Activated T-cell treated with anti-CD3 and anti-CD28 coated beads, Interleukin-2, amount 50 U/mL, for 24 hours (primary cell): ENCODE data around the gene TXNDC17.
"Not testable (repeated sequence)": the region's sequence is repeated elsewhere in the genome, so short reads cannot be mapped to it uniquely, and the experiment has no call there.

Source experiments
- DNase-seq: peaks from one replicate; pipeline ENCODE4 v3.0.0-alpha.2; 2020
- H3K27ac Mint-ChIP-seq: 2 replicates; pipeline ENCODE4 v1.8.0; 2020; ENCODE audit warnings: mild to moderate bottlenecking, mixed read lengths
- H3K27me3 Mint-ChIP-seq: 2 replicates; pipeline ENCODE4 v1.8.0; 2020; ENCODE audit warnings: mixed read lengths
- H3K36me3 Mint-ChIP-seq: 2 replicates; pipeline ENCODE4 v1.8.0; 2020; ENCODE audit warnings: low read depth, mixed read lengths
- H3K4me1 Mint-ChIP-seq: 2 replicates; pipeline ENCODE4 v1.8.0; 2020; ENCODE audit warnings: low read depth, mixed read lengths
- H3K4me3 Mint-ChIP-seq: 2 replicates; pipeline ENCODE4 v1.8.0; 2020; ENCODE audit warnings: mild to moderate bottlenecking, moderate library complexity, mixed read lengths
- H3K9me3 Mint-ChIP-seq: 2 replicates; pipeline ENCODE4 v1.8.0; 2020; ENCODE audit warnings: mixed read lengths

The TXNDC17 gene

DNA sequence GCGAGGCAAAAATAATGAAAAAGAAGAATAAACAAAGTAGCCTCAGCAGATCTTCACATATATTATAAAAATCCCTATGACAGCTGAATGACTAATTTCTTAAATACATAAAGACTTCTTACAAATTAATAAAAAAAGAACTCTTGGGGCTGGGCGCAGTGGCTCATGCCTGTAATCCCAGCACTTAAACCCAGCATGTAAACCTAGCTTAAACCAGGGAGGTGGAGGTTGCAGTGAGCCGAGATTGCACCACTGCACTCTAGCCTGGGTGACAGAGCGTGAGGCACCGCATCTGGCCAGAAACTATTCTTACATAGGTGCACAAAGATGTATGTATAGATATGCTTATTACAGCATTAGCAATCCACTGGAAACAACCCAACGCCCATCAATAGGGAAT, 38.4 kb downstream of the TXNDC17 start:
- no peak overlapping the region for H3K27ac Mint-ChIP-seq
- DNase-seq = no peak
- H3K9me3 Mint-ChIP-seq = no peaks in the 10 kb centered on the region
- H3K4me1 Mint-ChIP-seq = peaks cover 9% of the 10 kb centered on the region
- H3K4me3 Mint-ChIP-seq = no peak overlapping the region
- no peaks in the 10 kb centered on the region for H3K36me3 Mint-ChIP-seq
- H3K27me3 Mint-ChIP-seq = peaks cover 46% of the 10 kb centered on the region

DNA sequence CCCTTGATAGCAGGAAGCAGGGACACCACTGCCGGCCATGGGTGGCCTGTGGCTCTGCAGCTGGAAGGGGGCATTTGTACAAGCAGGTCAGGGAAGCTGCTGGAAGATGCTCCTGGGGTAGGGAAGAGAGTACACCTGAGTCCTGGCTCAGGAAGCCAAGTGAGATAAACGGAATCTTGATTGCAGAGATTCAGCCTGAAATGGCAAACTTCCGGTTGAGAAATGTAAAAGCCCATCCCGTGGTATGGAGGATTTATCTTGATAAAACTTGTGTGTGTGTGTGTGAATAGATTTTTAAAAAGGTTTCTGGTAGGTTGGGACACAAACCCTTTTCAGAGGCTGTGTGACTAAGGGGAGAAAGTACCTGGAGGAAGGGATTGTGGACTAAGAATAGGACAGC, 40.3 kb downstream of the TXNDC17 start:
- Mint-ChIP-seq H3K4me1 (peaks cover 9% of the 10 kb centered on the region), H3K9me3 (no peaks in the 10 kb centered on the region), H3K4me3 (no peak overlapping the region), H3K36me3 (no peaks in the 10 kb centered on the region), H3K27me3 (peaks cover 56% of the 10 kb centered on the region), H3K27ac (no peak overlapping the region)
- DNase-seq = no peak

DNA sequence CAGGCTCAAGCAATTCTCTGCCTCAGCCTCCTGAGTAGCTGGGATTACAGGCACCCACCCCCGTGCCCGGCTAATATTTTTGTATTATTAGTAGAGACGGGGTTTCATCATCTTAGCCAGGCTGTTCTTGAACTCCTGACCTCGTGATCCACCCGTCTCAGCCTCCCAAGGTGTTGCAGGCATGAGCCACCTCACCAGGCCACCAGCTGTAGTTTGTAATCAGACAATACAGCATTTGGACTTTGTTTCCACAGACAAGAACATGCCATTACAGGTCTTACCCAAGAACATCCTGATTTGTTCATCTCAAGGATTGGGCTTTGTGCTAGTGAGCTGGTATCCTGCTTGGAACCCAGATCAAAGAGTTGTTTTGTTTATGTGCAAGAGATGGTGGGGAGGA, 40.8 kb downstream of the TXNDC17 start:
- H3K27me3 Mint-ChIP-seq = peaks cover 58% of the 10 kb centered on the region
- no peak overlapping the region for H3K4me3 Mint-ChIP-seq
- H3K4me1 Mint-ChIP-seq = peaks cover 9% of the 10 kb centered on the region

DNA sequence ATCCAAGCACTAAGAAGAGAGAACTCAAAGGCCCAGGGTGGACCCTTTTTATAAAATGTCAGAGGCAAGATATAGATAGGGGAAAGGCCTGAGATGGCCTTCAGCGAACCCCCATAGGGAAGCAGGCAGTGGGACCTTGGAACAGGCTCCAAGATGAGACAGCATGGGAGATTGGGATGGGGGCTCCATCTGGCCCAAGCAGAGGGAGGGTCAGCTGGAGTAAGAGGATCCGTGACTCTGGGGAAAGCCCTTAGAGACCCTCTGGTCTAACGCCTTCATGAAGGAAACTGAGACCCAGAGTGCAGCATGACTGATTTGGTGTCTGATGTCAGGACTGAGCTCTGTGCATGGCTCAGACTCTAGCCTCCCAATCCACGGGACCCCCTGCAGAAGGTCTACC, 41.5 kb downstream of the TXNDC17 start:
- DNase-seq = no peak
- H3K4me1 Mint-ChIP-seq = peaks cover 6% of the 10 kb centered on the region
- H3K9me3 Mint-ChIP-seq = no peaks in the 10 kb centered on the region
- no peaks in the 10 kb centered on the region for H3K36me3 Mint-ChIP-seq
- no peak overlapping the region for H3K27ac Mint-ChIP-seq
- peaks cover 65% of the 10 kb centered on the region for H3K27me3 Mint-ChIP-seq
- H3K4me3 Mint-ChIP-seq = no peak overlapping the region

More for the DNA sequence above, 40.8 kb downstream of the TXNDC17 start:
- DNase-seq = no peak
- no peaks in the 10 kb centered on the region for H3K36me3 Mint-ChIP-seq
- no peaks in the 10 kb centered on the region for H3K9me3 Mint-ChIP-seq
- H3K27ac Mint-ChIP-seq = no peak overlapping the region

DNA sequence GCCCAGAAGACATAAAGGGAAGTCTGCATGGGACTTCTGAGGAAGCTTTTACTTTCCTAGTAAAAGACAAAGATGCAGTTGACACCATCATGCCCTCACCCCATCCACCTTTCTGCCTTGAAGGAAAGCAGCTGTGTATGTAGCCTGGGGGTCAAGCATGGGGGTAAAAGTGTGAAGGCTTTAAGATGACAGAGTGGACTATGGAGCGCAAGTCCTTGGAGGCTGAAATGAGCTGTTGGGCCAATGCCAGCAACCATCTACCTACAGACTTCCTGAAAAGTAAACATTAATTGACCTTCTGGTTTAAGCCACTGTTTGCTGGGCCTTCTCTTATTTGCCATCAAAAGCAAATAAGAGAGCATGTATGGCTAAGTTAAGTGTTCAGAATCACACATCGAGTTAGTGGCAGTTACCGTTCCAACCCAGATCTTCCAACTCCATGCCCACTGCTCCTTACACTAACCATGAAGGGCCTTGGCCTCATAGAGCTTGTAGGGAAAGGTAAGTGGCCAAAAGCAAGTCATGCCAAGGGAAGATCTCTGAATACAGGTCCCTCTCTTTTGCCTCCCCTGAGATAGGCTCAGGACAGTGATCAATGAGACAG, 42.3 kb downstream of the TXNDC17 start:
- no peak for DNase-seq
- no peaks in the 10 kb centered on the region for H3K36me3 Mint-ChIP-seq
- no peak overlapping the region for H3K27ac Mint-ChIP-seq
- H3K9me3 Mint-ChIP-seq = no peaks in the 10 kb centered on the region
- peaks cover 66% of the 10 kb centered on the region for H3K27me3 Mint-ChIP-seq
- H3K4me1 Mint-ChIP-seq = no peaks in the 10 kb centered on the region
- H3K4me3 Mint-ChIP-seq = no peak overlapping the region

DNA sequence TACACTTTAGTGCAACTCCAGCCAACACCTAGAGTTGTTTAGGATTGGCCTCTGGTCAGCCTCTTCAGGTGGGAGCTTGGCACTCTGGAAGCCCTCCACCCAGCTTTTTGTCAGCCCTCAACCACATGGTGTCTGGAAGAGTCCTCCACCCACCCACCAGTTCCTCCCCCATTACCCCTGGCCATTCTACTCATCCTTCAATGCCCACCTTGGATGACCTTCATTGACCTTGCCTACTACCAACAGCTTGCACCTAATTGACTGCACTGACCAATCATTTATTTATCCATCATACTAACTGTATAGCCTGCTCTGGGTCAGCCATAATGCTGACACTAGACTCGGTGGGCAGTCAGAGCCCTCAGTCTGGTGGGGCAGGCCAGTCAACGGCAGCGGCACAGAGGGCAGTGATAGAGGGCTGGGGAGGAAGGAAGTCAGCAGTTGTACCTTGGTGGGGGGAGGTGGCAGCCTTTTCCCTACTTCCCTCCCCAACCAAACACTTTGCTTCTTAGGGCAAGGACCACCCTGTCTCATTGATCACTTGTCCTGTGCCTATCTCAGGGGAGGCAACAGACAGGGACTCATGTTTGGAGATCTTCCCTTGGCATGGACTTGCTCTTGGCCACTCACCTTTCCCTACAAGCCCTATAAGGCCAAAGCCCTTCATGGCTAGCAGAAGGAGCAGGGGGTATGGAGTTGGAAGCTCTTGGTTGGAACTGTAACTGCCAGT, 43.0 kb downstream of the TXNDC17 start:
- Mint-ChIP-seq H3K36me3 (no peaks in the 10 kb centered on the region), H3K4me1 (no peaks in the 10 kb centered on the region), H3K9me3 (no peaks in the 10 kb centered on the region), H3K27ac (no peak overlapping the region), H3K4me3 (no peak overlapping the region), H3K27me3 (peaks cover 59% of the 10 kb centered on the region)
- no peak for DNase-seq

DNA sequence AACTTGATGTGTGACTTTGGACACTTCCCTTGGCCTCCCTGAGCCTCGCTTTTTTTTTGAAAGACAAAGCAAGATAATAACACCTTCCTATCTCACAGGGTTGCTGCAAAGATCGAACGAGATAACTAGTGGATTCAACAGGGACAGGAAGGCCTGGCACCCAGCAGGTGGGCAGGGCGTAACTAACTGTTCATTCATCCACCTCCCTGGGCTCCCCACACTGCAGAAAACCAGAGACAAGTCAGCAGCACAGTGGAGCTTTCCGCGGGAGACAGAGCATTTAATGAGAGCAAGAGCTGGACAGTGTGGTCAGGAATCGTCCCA, 43.6 kb downstream of the TXNDC17 start:
- Mint-ChIP-seq H3K4me1 (no peaks in the 10 kb centered on the region), H3K9me3 (no peaks in the 10 kb centered on the region), H3K4me3 (no peak overlapping the region), H3K27me3 (peaks cover 58% of the 10 kb centered on the region), H3K27ac (no peak overlapping the region), H3K36me3 (no peaks in the 10 kb centered on the region)
- DNase-seq = no peak

DNA sequence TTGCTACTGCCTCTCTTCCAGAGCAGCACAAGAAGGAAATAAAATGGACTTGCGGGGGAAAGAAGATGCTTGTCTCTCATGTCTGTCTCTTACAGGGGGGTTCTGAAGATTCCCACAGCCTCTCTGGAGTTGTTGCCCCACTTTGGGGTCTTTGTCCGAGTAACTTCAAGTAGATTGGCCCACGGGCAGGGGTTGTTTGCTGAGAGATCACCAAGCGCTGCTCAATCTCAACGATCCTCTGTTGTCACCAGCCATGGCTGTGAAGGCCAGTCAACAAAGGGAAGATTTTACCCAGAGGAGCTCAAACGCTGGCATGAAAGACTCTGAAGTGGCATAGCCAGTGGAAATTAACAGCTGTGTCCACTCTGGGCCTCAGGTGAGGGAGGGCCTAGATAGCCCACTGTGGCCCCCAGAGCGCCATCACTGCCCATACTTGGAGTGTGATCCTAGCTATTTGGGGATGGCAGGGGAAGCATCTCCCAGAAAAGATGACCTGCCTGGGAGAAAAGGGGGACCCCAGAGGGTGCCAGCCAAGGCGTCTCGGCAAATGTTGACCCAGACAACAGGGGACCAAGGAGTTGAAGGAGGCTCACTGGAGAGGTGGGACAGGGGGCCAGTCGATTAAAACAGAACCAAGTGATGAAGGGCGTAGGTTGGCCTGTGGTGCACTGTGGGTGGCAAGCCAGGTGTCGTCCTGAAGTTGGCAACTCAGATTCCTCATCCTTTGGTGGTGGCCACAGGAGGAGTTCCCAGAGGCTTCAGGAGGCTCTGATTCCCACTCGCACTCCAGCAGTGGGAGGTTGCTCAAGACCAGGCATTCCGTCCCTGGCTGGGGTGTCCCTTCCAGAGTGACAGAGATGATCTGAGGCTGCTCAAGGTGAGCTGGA, 44.3 kb downstream of the TXNDC17 start:
- DNase-seq = no peak
- no peaks in the 10 kb centered on the region for H3K9me3 Mint-ChIP-seq
- H3K36me3 Mint-ChIP-seq = no peaks in the 10 kb centered on the region
- H3K27ac Mint-ChIP-seq = no peak overlapping the region
- H3K4me1 Mint-ChIP-seq = no peaks in the 10 kb centered on the region
- H3K4me3 Mint-ChIP-seq = no peak overlapping the region
- H3K27me3 Mint-ChIP-seq = peaks cover 60% of the 10 kb centered on the region

DNA sequence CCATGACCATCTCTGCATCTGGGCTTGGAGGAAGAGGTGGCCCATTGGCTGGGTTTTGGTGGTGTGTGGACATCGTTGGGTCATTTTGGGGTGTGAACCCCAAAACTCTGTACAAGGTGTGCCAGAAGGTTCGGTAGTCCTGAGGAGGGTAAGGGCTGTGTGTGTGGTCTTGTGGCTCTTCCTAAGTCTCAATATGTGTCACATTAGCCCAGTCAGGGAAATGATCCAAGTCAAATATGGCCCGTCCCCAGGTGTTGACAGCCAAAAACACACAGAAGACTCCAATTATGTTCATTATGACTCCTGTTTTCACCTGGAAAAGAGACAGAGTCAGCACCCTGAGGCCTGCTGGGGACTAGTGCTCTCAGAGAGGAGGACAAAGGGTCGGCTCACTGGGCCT, 45.2 kb downstream of the TXNDC17 start:
- peaks cover 62% of the 10 kb centered on the region for H3K27me3 Mint-ChIP-seq
- H3K27ac Mint-ChIP-seq = no peak overlapping the region
- no peaks in the 10 kb centered on the region for H3K9me3 Mint-ChIP-seq
- H3K4me1 Mint-ChIP-seq = no peaks in the 10 kb centered on the region
- no peaks in the 10 kb centered on the region for H3K36me3 Mint-ChIP-seq
- no peak for DNase-seq
- no peak overlapping the region for H3K4me3 Mint-ChIP-seq

DNA sequence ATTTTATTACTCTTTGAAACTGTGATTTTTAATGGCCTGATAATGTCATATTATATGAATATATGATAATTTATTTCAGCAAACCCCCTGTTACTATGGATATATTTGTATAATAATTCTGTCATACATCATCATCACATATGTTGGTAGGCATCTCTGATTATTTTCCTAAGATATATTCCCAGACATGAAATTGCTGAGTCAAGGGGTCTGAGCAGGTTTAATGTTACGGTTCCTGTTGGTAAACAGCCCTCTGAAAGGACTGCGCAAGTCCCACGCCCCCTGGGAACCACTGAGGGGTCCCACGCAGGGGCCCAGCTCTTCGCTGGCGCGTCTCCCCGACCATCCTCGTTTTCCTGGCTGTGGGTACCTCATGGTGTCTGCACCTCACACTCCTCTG, 48.1 kb downstream of the TXNDC17 start:
- H3K4me1 Mint-ChIP-seq = no peaks in the 10 kb centered on the region
- no peak for DNase-seq
- no peak overlapping the region for H3K27ac Mint-ChIP-seq
- no peaks in the 10 kb centered on the region for H3K36me3 Mint-ChIP-seq
- no peak overlapping the region for H3K4me3 Mint-ChIP-seq
- H3K27me3 Mint-ChIP-seq = peaks cover 65% of the 10 kb centered on the region
- H3K9me3 Mint-ChIP-seq = no peaks in the 10 kb centered on the region

DNA sequence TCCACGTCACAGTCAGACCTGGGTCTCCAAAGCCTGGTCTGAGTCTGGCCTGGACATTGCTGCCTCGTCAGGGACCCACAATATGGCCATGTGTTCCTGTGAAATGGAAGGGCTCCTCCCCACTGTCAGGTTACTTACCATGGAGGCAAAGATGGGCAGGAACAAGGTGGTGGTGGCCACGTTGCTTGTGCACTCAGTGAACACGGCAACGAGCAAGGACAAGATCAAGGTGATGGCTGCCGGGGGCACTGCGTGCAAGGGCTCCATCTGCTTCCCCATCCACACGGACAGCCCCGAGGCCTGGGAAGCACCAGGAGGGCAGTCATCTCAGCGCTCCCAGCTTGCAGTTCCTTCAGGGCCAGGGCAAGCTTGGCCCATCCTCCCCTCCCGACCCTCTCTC, 49.8 kb downstream of the TXNDC17 start:
- H3K27ac Mint-ChIP-seq = no peak overlapping the region
- no peaks in the 10 kb centered on the region for H3K4me1 Mint-ChIP-seq
- no peak for DNase-seq
- no peaks in the 10 kb centered on the region for H3K36me3 Mint-ChIP-seq
- H3K9me3 Mint-ChIP-seq = no peaks in the 10 kb centered on the region
- H3K27me3 Mint-ChIP-seq = peaks cover 61% of the 10 kb centered on the region
- no peak overlapping the region for H3K4me3 Mint-ChIP-seq

DNA sequence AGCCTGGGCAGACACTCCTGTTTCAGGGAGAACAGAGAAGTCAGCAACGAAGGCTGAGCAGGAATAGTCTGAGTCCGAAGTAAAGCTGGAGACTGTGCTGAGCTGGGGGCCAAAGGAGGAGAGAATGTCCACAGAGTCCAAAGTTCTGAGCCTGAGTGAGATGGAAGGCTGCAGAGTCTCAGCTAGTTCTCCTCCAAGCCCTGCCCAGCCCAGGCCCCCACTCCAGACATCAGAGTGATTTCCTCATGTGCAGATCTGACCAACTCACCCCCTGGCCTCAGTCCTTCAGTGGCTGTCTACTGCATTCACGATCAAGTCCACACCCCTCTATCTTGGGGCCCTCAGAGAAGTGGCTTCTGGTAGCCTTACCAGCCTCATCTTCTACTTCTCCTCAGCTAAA, 50.7 kb downstream of the TXNDC17 start:
- Mint-ChIP-seq H3K4me1 (no peaks in the 10 kb centered on the region), H3K36me3 (no peaks in the 10 kb centered on the region), H3K9me3 (no peaks in the 10 kb centered on the region), H3K4me3 (no peak overlapping the region), H3K27ac (no peak overlapping the region), H3K27me3 (peaks cover 59% of the 10 kb centered on the region)
- no peak for DNase-seq

DNA sequence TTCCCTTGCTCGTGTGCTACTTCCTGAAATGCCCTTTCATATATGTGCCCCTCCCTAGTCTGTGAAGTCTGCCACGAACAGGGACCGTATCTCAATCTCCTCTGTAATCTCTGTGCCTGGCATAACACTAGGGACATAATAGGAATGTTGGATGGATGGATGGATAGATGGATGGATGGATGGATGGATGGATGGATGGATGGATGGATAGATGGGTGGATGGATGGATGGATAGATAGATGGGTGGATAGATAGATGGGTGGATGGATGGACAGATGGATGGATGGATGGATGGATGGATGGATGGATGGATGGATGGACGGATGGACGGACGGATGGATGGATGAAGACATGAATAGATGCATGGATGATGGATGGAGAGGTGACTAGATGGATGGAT, 51.1 kb downstream of the TXNDC17 start:
- peaks cover 55% of the 10 kb centered on the region for H3K27me3 Mint-ChIP-seq

More for the DNA sequence above, 51.1 kb downstream of the TXNDC17 start:
- not testable (repeated sequence) for H3K36me3 Mint-ChIP-seq, H3K27ac Mint-ChIP-seq, DNase-seq, H3K4me1 Mint-ChIP-seq, H3K4me3 Mint-ChIP-seq, H3K9me3 Mint-ChIP-seq
